Nephron (organoid): ENCODE results near the gene ARHGEF4.

ENCODE experiments used
- H3K27ac Mint-ChIP-seq, 3 experiments: 2 replicates each; pipeline ENCODE4 v1.8.0; 2020; ENCODE audit warnings: mixed read lengths in 3 of 3, mild to moderate bottlenecking in 2 of 3, moderate library complexity in 1 of 3
- H3K27me3 Mint-ChIP-seq: 2 replicates; pipeline ENCODE4 v1.8.0; 2021; ENCODE audit warnings: low read depth, mild to moderate bottlenecking, moderate library complexity, mixed read lengths
- H3K36me3 Mint-ChIP-seq: 2 replicates; pipeline ENCODE4 v1.8.0; 2020; ENCODE audit warnings: low read depth, mixed read lengths
- H3K4me1 Mint-ChIP-seq: 2 replicates; pipeline ENCODE4 v1.8.0; 2020; ENCODE audit warnings: mixed read lengths
- H3K4me3 Mint-ChIP-seq, 3 experiments: 2 replicates each; pipeline ENCODE4 v1.8.0; 2020; ENCODE audit warnings: mild to moderate bottlenecking in 3 of 3, mixed read lengths in 3 of 3, moderate library complexity in 2 of 3
- H3K9me3 Mint-ChIP-seq: 2 replicates; pipeline ENCODE4 v1.8.0; 2020; ENCODE audit warnings: mixed read lengths
- CTCF ChIP-seq, 3 experiments: fragments of 200-600 bp; sonication (generic); IDR thresholded peaks; one replicate each; pipeline ENCODE4 v1.5.0; 2021; ENCODE audit warnings: antibody characterized with exemption in 3 of 3; ENCODE audit not compliant: unreplicated experiment in 3 of 3

Gene ARHGEF4

DNA sequence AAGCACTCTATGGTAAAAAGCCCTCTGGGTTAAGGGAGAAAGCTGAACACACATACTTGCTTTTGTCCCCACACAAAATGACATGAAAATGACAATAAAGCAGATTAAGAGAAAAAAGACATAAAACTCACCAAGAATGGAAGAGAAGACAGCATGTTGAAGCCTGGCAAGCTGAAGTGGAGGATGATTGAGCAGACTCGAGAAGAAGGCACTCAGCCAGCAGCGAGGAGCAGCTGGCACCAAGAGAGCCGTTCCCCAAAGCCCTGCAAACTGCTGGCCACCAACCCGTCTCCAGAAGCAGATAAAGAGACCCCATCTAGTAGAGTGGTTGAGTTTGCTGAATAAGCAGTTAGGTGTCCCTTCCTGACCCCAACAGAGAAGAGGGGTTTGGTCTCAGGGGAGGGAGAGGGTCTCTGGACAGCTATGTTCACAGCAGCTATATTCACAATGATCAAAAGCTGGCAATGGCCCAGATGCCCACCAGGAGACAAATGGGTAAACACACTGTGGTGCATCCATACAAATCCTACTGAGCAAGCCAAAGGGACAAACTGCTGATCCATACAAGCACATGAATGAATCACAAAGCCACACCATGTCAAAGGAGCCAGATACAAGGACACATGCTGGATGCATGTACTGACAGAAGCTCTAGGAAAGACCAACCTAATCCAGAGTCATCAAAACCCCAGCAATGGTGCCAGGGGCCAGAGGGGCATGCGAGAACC is 219.7 kb downstream of the ARHGEF4 start:
- peaks cover 79% of the 10 kb centered on the region for H3K36me3 Mint-ChIP-seq
- no peaks in the 10 kb centered on the region for H3K27me3 Mint-ChIP-seq
- no peaks in the 10 kb centered on the region for H3K9me3 Mint-ChIP-seq
- no peak overlapping the region for H3K4me3 Mint-ChIP-seq
- peaks cover 35% of the 10 kb centered on the region for H3K4me1 Mint-ChIP-seq
- H3K27ac Mint-ChIP-seq = no peak overlapping the region
- no peak for TF ChIP-seq CTCF (IDR thresholded peaks at IDR 0.05; ENCODE audit: unreplicated experiment in 3 of 3)

DNA sequence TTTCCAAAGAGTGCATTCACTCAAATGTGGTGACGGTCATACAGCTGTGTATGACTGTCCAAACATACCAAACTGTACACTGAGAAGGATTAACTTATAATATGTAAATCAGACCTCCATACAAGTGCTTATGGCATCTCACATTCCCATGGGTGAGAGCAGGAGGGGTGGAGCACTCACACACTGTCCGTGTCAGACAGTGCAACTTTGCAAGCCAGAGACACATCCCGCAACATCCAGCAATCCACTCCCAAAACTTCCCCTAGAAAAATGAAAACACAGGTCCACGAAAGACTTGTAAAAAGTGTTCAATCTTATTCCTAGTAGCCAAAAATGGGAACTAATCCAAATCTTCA is 220.2 kb downstream of the ARHGEF4 start:
- H3K4me3 Mint-ChIP-seq = no peak overlapping the region
- H3K36me3 Mint-ChIP-seq = peaks cover 77% of the 10 kb centered on the region
- no peak for TF ChIP-seq CTCF (IDR thresholded peaks at IDR 0.05; ENCODE audit: unreplicated experiment in 3 of 3)
- H3K27me3 Mint-ChIP-seq = no peaks in the 10 kb centered on the region
- H3K27ac Mint-ChIP-seq = no peak overlapping the region
- H3K4me1 Mint-ChIP-seq = peaks cover 40% of the 10 kb centered on the region
- H3K9me3 Mint-ChIP-seq = no peaks in the 10 kb centered on the region

GRCh38 chr2:131058214-131058843 is 221.6 kb downstream of the ARHGEF4 start:
- TF ChIP-seq CTCF (IDR thresholded peaks at IDR 0.05; ENCODE audit: unreplicated experiment in 3 of 3) = no peak
- peaks cover 72% of the 10 kb centered on the region for H3K36me3 Mint-ChIP-seq
- H3K27me3 Mint-ChIP-seq = no peaks in the 10 kb centered on the region
- H3K4me1 Mint-ChIP-seq = peaks cover 44% of the 10 kb centered on the region
- H3K9me3 Mint-ChIP-seq = no peaks in the 10 kb centered on the region
- no peak overlapping the region for H3K4me3 Mint-ChIP-seq
- peak overlapping the region in 1 of 3 experiments; percentile 43 for H3K27ac Mint-ChIP-seq

- Mint-ChIP-seq H3K4me1 (peaks cover 48% of the 10 kb centered on the region), H3K36me3 (peaks cover 73% of the 10 kb centered on the region), H3K9me3 (no peaks in the 10 kb centered on the region), H3K27me3 (no peaks in the 10 kb centered on the region), H3K4me3 (no peak overlapping the region), H3K27ac (no peak overlapping the region)
- no peak for TF ChIP-seq CTCF (IDR thresholded peaks at IDR 0.05; ENCODE audit: unreplicated experiment in 3 of 3)
These were observed 222.2 kb downstream of the ARHGEF4 start for GRCh38 chr2:131058920-131059319.

DNA sequence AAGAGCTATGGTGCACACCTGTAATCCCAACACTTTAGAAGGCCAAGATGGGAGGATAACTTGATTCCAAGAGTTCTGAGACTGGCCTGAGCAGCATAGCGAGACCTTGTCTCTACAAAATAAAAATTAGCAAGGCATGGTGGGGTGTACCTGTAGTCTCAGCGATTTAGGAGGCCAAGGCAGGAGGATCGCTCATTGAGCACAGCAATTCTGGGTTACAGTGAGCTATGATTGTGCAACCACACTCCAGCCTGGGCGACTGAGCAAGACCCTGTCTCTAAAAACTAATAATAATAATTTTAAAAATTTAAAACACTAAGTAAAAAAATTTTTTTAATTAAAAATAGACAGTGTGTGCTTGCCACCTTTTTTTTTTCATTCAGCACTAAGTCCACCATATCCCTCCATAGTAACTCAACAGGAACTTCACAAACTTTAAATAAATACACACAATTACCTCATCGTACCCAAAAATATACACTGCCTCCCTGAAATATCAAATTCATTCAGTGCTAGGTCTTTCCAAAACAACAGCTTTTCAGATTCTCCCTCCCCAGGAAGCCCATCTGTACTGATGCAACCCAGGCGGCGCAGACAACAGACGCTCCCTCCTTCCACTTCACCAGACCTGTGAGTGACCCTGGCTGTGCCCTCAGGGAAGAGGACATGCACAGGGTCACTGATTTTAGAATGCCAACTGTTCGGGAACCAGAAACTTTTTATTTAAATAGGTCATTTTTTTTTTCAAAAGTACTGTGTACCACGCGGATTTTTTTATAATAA is 227.0 kb downstream of the ARHGEF4 start:
- peaks cover 31% of the 10 kb centered on the region for H3K4me1 Mint-ChIP-seq
- no peaks in the 10 kb centered on the region for H3K9me3 Mint-ChIP-seq
- TF ChIP-seq CTCF (IDR thresholded peaks at IDR 0.05; ENCODE audit: unreplicated experiment in 3 of 3) = no peak
- H3K36me3 Mint-ChIP-seq = peaks cover 67% of the 10 kb centered on the region
- H3K27me3 Mint-ChIP-seq = no peaks in the 10 kb centered on the region
- peak overlapping the region; percentile 54 to 91 (median 68) for H3K27ac Mint-ChIP-seq
- H3K4me3 Mint-ChIP-seq = peak overlapping the region in 2 of 3 experiments; percentile 7 to 43
